GM12873 (cell line): ENCODE data around the gene CAMTA1.

Experiments
- TF ChIP-seq, protein P1 (sequence below): IDR thresholded peaks from 2 replicates; pipeline ENCODE4 v1.5.1; 2012; ENCODE audit warnings: low read depth, mild to moderate bottlenecking, moderate library complexity, low read length, control low read depth; ENCODE audit not compliant: insufficient read depth; ENCODE audit errors: missing control alignments

CAMTA1 gene

DNA sequence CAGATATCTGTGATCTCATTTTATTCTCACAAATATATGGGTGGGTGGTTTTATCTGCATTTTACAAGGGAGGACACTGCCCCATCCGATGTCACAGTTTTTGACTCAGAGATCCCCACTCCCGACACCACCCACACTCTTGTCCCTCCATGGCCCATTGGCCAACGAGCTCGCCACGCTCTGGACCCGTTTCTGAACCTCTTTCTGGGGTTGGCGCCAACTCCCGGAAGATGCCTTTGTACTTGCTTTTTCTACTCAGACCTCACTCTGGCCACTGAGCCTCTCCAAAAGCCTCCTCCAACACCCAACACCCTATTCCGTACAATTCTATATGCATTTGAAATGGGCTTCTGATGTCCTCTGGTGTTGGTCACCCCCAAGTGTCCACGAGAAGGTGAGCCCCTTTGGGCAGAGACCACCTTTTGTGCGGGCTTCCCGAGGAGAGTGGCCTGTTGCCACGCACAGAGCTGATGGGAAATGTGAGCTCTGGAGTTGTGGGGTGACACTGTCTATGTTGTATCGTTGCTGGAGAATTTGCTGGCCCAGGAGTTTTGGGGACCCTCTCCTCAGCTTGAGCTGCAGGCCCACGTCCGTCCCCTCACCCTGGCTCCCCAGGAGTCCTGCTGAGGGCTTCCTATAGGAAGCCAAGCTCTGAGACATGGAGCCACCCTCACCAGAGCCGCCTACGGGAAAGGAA, 618.9 kb downstream of the CAMTA1 start:
- TF ChIP-seq, protein P1, sequence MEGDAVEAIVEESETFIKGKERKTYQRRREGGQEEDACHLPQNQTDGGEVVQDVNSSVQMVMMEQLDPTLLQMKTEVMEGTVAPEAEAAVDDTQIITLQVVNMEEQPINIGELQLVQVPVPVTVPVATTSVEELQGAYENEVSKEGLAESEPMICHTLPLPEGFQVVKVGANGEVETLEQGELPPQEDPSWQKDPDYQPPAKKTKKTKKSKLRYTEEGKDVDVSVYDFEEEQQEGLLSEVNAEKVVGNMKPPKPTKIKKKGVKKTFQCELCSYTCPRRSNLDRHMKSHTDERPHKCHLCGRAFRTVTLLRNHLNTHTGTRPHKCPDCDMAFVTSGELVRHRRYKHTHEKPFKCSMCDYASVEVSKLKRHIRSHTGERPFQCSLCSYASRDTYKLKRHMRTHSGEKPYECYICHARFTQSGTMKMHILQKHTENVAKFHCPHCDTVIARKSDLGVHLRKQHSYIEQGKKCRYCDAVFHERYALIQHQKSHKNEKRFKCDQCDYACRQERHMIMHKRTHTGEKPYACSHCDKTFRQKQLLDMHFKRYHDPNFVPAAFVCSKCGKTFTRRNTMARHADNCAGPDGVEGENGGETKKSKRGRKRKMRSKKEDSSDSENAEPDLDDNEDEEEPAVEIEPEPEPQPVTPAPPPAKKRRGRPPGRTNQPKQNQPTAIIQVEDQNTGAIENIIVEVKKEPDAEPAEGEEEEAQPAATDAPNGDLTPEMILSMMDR: no peak

DNA sequence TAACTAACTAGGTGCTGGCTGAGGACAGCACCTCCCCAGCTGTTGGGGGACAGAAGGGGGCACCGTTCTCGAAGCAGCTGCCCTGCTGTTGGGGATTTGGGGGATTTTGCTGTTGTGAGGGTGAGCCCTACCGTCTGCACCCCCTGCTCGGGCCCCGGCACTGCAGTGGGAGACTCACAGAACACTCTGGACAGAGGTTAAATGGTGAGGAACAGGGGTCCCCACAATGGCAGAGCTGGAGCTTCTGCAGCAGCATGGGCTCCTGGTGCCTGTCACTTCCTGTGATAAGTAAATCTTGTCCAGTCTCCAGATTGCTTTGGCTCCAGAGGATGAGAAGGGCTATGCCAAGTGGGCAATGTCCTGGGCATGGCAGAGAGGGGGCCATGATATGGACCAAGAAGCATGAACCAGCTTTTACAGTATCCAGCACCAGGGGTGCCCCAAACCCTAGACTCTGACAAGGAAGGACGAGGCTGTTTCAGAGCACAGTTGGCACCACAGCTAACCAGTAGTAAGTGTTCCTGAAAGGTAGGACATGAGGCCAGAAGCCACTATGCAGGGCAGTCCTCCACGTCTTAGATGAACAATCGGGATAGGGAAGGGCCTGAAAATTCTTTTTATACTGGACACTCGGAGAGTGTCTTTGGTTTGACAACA, 620.7 kb downstream of the CAMTA1 start:
- TF ChIP-seq, protein P1: no peak

DNA sequence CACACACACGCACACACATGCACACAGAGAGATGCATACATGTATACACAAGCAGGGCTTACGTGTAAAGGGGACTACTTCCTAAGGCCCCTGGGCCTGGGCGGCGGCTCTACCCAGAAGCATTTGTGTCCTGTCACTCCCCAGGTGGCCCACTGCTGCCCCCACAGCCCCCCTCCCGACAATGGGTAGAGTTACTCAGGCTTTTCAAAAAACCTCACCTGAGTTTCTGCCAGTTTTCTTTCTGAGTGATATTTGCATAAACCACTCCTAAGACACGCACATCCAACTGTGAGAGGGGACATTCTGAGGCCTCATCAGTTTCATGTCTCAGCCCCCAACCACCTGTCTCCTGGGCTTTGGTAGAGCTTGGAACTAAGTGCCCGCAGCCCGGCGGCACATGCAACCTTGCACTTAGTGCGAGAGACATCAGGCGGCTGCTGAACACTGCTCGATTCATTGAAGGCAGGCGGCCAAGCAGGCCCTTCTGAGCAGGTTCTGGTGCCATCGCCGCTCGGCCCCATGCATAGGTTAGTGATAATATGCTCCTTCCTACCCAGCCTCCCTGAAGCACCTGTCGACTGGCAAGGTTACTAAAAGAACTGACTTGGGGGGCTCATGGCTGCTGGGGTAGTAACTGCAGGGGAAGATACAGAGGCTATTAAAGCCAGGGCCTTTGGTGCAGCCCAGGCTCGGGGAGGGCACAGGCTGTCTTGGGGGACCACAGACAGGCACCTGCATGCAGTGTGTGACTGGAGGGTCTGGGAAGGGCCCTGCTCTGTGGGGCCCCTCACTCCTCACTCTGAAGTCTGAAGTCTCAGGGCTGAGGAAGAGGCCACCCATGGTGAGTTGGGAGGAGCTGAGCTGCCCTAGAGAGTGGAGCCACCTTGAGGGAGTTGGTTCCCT, 621.6 kb downstream of the CAMTA1 start:
- TF ChIP-seq, protein P1: no peak

DNA sequence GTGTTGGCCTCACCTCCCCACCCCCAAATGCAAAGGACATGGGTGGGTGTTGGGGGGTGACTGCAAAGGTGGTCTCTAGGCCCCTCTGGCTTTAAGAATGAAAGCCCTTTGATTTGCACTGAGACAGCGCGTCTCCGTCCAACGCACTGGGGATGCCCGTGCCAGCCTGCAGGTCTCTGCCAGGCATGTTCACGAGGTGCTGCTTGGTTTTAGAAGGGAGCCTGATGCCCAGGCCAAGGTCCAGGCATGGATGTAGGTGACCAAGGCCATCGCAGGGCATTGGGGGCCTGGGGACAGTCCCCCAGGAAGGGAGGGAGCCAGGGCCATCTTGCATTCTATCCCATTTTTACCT, 622.3 kb downstream of the CAMTA1 start:
- TF ChIP-seq, protein P1: no peak

DNA sequence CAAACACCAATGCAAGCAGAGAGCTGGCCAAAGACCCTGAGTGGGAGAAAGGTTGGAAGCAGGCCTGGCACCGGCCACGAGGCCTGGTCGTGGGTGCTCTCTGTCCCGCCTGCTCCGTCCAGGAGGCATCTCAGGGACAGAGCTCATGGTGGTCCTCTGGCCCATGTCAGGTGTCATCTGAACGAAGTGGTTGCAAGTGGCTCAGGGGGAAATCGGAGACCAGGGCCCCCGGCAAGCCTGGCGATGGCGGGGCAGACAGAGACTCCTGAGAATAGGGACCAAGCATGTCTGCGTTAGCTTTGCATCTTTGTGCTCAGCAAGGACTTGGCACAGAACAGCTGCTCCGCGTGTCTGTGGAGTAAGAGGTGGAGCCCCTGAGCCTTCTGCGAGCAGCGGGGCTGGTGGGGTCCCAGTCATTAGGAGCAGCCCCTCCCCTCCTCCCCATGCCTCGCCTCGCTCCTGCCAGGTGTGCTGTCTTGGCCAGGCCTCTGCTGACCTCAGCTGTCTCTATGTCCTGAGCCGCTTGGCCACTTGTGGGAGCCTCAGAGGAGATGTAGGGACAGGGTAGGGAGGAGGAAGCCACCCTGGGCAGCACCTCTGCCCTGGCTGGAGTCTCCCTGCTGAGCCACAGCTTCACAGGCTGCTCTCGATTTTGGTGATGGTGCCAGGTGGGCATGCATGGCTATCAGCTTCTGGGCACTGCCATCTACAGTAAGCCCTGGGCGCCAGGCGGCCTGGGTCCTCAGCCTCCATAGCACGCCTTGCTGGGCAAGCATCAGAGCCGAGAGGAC, 622.9 kb downstream of the CAMTA1 start:
- TF ChIP-seq, protein P1: no peak

DNA sequence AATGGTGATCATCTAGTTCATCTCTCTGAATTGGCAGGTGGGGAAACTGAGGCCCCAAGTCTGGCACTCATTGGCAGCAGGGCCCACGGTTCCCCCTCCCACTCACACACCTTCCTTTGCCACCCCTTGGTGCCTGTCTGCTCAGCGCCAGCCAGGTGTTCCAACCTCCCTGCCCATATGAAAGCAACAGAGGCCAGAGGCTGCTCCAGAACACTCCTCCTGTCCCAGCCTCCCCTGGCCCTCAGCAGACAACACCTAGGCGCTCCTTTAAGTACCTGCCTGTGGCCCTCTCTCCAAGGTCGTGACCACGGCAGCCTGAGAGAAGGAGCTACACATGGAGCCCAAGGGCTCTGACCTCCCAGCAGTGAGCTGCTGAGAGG, 623.5 kb downstream of the CAMTA1 start:
- TF ChIP-seq, protein P1: no peak
